Omental fat pad (tissue), 4 donors: Measurements from ENCODE around the gene MAD2L1. TPM values are rescaled to one million over a fixed set of nuclear protein-coding genes. Genes with fewer than 3 reads are reported as not detected.

ENCODE experiments used
- ATAC-seq: fragments of 150-250 bp; one replicate; pipeline ENCODE4 v1.9.1; 2016; ENCODE audit warnings: mild to moderate bottlenecking, moderate library complexity; ENCODE audit not compliant: low FRiP score
- DNase-seq: peaks from one replicate; pipeline ENCODE4 v3.0.0-alpha.2; 2019; ENCODE audit warnings: low spot score
- total RNA-seq, 4 donors: library from RNA; depleted of rRNA; stranded (reverse); fragments of >200 nt; gene quantifications; one replicate each; pipeline ENCODE4 v1.1.0, GENCODE V29; 2016
- TF ChIP-seq, protein P1 (sequence below), 3 donors: fragments of 450-650 bp; IDR thresholded peaks; one replicate each; pipeline ENCODE4 v1.5.1; 2016 to 2017; ENCODE audit warnings: antibody characterized with exemption in 3 of 3, mild to moderate bottlenecking in 3 of 3, moderate library complexity in 2 of 3

Gene MAD2L1
- total RNA-seq, 4 donors from 2014 or later, result 0.31 to 2.0 (median 1.2) TPM

DNA sequence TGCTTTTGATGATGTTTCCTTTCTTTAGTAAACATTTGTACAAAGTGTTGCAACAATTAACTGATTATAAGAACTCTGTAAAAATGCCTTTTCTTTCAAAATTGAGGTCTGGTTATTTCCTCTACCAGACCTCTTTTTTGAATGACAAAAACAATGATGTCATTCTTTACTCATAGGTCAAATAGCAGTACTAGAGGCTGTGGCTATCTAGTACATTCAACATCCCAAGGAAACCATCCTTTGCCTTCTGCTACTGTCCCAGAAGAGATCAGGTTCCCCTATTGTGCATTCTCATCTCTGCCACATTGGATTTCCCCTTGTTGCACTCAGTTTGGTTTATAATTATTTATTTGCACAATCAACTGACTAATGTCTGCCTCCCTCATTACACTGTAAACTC, 19.1 kb upstream of the MAD2L1 start:
- TF ChIP-seq, protein P1, sequence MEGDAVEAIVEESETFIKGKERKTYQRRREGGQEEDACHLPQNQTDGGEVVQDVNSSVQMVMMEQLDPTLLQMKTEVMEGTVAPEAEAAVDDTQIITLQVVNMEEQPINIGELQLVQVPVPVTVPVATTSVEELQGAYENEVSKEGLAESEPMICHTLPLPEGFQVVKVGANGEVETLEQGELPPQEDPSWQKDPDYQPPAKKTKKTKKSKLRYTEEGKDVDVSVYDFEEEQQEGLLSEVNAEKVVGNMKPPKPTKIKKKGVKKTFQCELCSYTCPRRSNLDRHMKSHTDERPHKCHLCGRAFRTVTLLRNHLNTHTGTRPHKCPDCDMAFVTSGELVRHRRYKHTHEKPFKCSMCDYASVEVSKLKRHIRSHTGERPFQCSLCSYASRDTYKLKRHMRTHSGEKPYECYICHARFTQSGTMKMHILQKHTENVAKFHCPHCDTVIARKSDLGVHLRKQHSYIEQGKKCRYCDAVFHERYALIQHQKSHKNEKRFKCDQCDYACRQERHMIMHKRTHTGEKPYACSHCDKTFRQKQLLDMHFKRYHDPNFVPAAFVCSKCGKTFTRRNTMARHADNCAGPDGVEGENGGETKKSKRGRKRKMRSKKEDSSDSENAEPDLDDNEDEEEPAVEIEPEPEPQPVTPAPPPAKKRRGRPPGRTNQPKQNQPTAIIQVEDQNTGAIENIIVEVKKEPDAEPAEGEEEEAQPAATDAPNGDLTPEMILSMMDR (IDR thresholded peaks at IDR 0.05), result no peak
- DNase-seq (no peak), ATAC-seq (no peak)

DNA sequence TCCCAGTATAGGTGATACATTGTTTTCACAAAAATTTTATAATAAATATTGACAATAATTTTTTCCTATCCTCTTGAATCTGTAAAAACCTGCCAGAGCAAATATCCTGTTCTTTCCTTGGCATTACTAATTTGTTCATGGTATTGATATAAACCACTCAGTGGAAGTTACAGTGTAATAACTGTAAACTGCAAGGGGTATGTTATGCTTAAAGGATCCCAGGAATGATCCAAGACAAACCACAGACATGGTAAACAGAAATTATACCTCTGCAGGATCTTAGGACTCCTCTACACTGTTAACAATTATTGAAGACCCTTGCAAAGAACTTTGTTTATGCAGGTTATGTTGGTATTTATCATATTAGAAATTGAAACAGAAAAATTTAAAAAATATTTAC, 17.7 kb upstream of the MAD2L1 start:
- DNase-seq (no peak), ATAC-seq (no peak)
- TF ChIP-seq, protein P1 (IDR thresholded peaks at IDR 0.05), result no peak

DNA sequence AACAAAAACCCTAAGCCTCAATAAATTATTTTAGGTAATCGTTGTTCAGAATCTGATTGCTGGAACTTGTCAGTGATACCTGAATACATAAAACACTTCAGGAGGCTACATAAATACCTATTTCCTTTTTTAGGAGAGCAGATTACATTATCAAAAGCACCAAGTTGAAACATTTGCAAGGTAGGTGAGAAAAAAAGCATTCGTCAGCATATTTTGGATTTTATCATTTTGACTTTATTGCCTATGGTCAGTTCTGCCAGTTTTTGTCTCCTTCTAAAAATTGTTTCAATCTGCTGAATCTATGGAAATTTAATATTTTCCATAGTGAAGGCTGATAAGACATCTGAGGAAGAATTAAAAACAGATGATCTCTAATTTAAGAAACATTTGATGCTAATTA, 16.5 kb upstream of the MAD2L1 start:
- ATAC-seq (no peak), DNase-seq (no peak)
- TF ChIP-seq, protein P1 (IDR thresholded peaks at IDR 0.05), result no peak

DNA sequence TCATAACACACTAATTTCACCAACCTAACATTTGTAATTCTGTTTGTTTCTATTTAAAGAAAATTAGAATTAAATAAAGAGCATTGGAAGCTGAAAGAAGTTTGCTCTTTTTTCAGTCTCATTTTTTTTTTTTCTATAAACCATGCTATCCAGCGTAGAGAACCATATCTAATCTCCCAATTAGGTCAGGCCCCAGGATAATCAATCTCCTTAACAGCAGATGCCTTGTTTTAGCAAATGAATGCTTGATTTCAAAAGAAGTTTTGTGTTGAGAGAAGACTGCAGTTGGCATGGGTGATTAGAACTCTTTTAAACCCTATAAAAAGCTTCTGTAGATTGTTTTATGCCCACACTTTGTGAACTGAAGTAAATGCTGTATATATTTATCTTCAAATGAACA, 15.6 kb upstream of the MAD2L1 start:
- no peak for DNase-seq
- TF ChIP-seq, protein P1 (IDR thresholded peaks at IDR 0.05), result no peak
- ATAC-seq, result no peak

DNA sequence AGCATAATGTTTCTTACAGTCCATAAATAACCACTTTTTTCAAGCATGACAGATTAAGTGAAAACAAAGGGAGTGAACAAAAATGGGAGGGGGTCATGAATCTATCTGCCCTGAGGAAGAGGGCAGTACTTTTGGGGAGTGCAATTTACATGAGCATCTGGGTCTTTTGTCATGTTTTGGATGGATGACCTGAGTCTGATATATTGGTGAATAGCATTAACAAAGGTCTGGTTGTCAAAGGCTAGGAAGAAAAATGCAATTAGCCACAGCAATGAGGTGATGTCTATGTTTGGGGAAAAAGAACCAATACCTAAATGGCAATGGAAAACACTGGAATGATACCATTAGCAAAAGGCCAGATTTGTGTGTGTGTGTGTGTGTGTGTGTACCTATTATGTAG, 15.1 kb upstream of the MAD2L1 start:
- TF ChIP-seq, protein P1 (IDR thresholded peaks at IDR 0.05), result no peak
- ATAC-seq (no peak), DNase-seq (no peak)

DNA sequence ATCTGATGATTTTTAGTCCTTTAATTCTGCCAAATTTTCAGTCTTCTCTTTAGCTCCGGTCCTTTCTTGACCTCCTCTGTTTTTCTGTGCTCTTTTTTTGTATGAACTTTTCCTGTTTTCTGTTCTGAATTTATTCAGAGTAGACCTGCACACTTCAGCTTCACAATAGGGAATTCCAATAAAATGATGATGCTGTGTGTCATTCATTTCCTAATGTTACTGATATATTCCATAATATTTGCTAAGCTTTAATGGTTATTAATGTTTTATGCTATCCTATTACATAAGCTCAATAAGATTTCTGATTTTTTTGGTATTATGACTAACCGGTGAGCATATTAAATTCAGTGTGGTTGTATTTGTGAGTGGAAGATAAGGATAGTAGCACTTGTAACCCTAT, 13.9 kb upstream of the MAD2L1 start:
- TF ChIP-seq, protein P1 (IDR thresholded peaks at IDR 0.05), result no peak
- ATAC-seq (no peak), DNase-seq (no peak)

DNA sequence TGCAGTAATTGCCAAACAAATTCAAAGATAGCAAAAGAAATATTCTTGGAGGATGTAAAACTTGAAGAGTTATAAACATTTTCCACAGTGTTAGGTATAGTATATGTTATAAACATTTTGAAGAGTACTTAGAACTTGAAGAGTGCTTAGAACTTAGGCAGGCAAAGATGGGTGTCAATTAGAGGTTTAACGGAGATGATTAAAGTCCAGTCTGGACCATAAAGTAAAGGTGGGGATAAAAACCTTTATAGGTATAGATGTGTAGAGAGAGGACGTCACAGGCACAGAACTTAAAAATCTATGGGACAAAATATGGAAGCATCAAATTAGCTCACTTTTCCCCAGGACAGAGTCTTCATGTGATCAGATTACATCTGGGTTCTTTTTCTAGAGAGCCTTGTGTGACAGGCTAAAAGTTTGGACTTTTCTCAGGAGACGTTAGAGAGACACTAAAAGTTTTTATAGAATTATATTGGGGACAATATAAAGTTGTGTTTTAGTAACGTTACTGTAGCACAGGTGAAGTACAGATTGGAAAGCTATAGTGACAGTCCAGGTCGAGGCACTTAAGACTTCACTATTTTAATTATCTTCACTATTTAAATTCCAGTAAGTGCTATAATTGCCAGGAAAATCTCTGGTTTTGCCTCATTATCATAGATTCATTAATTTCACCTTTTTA, 13.3 kb upstream of the MAD2L1 start:
- TF ChIP-seq, protein P1 (IDR thresholded peaks at IDR 0.05), result no peak
- DNase-seq (no peak), ATAC-seq (no peak)
